Measurements from ENCODE around the gene SNX25. TPM values are rescaled to one million over a fixed set of nuclear protein-coding genes. Genes with fewer than 3 reads are reported as not detected.

SNX25 gene
- total and polyA plus RNA-seq, 2 of the 13 experiments (the other 11 are each of a cell fraction or from before 2014, with no cell fraction given), result 23.4 to 23.5 TPM

DNA sequence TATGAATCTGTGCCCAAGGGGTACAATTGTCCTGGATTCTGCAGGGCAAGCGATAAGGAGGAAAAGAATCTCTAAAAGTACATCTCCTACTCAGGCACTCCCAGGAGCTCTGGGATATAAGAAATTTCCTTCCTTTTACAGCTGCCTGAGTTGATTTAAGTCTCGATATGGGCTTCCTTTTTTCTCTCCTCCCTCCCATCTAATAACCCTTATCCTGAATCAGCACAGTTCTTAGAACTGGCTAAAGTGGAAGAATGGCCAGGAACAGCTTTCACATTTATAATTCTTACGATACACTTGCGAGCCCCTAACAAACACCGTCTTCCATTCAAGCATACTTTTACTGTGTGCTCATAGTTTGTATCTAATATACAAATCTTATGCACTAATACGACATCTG, 165.2 kb downstream of the SNX25 start (continued):
- TF ChIP-seq ZNF562 (CRISPR knock-in tag; IDR thresholded peaks at IDR 0.05; ENCODE audit: borderline replicate concordance) (no peak), ZSCAN25 (CRISPR knock-in tag; IDR thresholded peaks at IDR 0.05) (no peak), ZNF703 (CRISPR knock-in tag; IDR thresholded peaks at IDR 0.05; ENCODE audit: borderline replicate concordance) (no peak), ZNF382 (CRISPR knock-in tag; IDR thresholded peaks at IDR 0.05; ENCODE audit: borderline replicate concordance) (no peak), ELF4 (CRISPR knock-in tag; IDR thresholded peaks at IDR 0.05; ENCODE audit: borderline replicate concordance) (no peak), ZNF24 (IDR thresholded peaks at IDR 0.05) (no peak)

DNA sequence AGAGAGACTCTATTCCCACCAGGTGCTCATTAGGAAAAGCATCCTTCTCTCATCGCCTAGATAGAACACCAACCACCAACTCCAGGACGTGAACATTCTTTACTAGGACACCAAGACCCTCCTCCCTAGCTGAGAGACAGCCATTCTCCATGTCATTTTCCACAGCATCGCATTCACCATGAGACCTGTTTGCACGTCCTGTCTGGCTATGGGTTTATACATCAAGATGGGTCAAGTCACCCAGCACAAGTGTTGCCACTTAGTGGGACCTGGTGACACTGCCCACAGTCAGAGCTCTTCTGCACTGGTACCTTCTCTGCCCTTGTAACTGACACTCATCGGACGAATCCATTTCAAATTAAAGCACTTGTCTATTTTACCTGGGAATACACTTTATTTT, 168.9 kb downstream of the SNX25 start:
- TF ChIP-seq SRY (CRISPR knock-in tag; IDR thresholded peaks at IDR 0.05) (no peak), ZKSCAN1 (IDR thresholded peaks at IDR 0.05; ENCODE audit: low read length) (no peak), PAWR (CRISPR knock-in tag; IDR thresholded peaks at IDR 0.05; ENCODE audit: borderline replicate concordance) (no peak), ZBTB20 (CRISPR knock-in tag; IDR thresholded peaks at IDR 0.05; ENCODE audit: borderline replicate concordance, low read depth) (no peak)
- TF ChIP-seq, protein P1, sequence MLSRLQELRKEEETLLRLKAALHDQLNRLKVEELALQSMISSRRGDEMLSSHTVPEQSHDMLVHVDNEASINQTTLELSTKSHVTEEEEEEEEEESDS (CRISPR knock-in tag; IDR thresholded peaks at IDR 0.05; ENCODE audit: borderline replicate concordance), result no peak
- TF ChIP-seq, protein P2, sequence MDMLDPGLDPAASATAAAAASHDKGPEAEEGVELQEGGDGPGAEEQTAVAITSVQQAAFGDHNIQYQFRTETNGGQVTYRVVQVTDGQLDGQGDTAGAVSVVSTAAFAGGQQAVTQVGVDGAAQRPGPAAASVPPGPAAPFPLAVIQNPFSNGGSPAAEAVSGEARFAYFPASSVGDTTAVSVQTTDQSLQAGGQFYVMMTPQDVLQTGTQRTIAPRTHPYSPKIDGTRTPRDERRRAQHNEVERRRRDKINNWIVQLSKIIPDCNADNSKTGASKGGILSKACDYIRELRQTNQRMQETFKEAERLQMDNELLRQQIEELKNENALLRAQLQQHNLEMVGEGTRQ (IDR thresholded peaks at IDR 0.05; ENCODE audit: low read depth, low read length), result no peak
- TF ChIP-seq, protein P2 (CRISPR knock-in tag; IDR thresholded peaks at IDR 0.05; ENCODE audit: borderline replicate concordance), result no peak
- TF ChIP-seq, protein P3, sequence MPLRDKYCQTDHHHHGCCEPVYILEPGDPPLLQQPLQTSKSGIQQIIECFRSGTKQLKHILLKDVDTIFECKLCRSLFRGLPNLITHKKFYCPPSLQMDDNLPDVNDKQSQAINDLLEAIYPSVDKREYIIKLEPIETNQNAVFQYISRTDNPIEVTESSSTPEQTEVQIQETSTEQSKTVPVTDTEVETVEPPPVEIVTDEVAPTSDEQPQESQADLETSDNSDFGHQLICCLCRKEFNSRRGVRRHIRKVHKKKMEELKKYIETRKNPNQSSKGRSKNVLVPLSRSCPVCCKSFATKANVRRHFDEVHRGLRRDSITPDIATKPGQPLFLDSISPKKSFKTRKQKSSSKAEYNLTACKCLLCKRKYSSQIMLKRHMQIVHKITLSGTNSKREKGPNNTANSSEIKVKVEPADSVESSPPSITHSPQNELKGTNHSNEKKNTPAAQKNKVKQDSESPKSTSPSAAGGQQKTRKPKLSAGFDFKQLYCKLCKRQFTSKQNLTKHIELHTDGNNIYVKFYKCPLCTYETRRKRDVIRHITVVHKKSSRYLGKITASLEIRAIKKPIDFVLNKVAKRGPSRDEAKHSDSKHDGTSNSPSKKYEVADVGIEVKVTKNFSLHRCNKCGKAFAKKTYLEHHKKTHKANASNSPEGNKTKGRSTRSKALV (CRISPR knock-in tag; IDR thresholded peaks at IDR 0.05), result no peak
- ATAC-seq (no peak), DNase-seq (ENCODE audit: low spot score) (no peak), FAIRE-seq (no peak)
- intact Hi-C loops (cut with micrococcal nuclease; ENCODE audit: unreplicated experiment), result no loop called here
- no peak overlapping the region for H2AFZ ChIP-seq (ENCODE audit: low read length)
- no TSS peak for BruUV-seq (replicated peaks)
- H3K4me1 ChIP-seq (ENCODE audit: insufficient read depth, low read length), result peaks cover 41% of the 10 kb centered on the region
- no peak overlapping the region for H3K27ac ChIP-seq (ENCODE audit: extremely low read length, insufficient read depth, low read length)
- 84% methylated on average over 6 of the region's 6 CpGs for WGBS (ENCODE audit: low lambda C conversion rate)
- in situ Hi-C loops (cut with HindIII; ENCODE audit: extremely low pct_ligation_motif_present, low pct_unique_long_range_greater_than_20kb), result no loop called here
- H3K9me3 ChIP-seq (ENCODE audit: low read length), result no peaks in the 10 kb centered on the region
- ChIA-PET POLR2A (interaction anchor here (2.0 kb wide), 1 partner anchor 19 kb away, joined by 5 read pairs; the partner anchor contains the start of gene ANKRD37), CTCF (ENCODE audit: low intra/inter-chr PET ratio, low total read pairs) (no interaction called here)
- no peaks in the 10 kb centered on the region for H3K27me3 ChIP-seq (ENCODE audit: control insufficient read depth in 1 of 2, insufficient read depth in 2 of 2, low read length in 2 of 2)
- H3K36me3 ChIP-seq (replicated peaks in 1 of 2; ENCODE audit: control insufficient read depth in 1 of 2, insufficient read depth in 2 of 2, low read length in 2 of 2), result peaks cover 0 to 2% of the 10 kb centered on the region in 2 experiments; a peak in 1 of 5 replicates
- H3K4me3 ChIP-seq (replicated peaks in 1 of 3; ENCODE audit: insufficient read depth in 1 of 3, low read depth in 2 of 3, low read length in 3 of 3), result no peak overlapping the region
- no peak overlapping the region for H3K9ac ChIP-seq (ENCODE audit: insufficient read depth, low read depth, low read length)
- no peak overlapping the region for H3K4me2 ChIP-seq (ENCODE audit: low read depth, low read length)
- no peaks in the 10 kb centered on the region for H4K20me1 ChIP-seq (ENCODE audit: insufficient read depth, low read length)
- H3K79me2 ChIP-seq (ENCODE audit: insufficient read depth, low read length), result no peaks in the 10 kb centered on the region
